ENCODE measurements around the gene ALKBH4. TPM values are rescaled to one million over a fixed set of nuclear protein-coding genes. Genes with fewer than 3 reads are reported as not detected.

The ALKBH4 gene
- polyA plus RNA-seq, 4 donors: 6.7 to 10.1 (median 8.9) TPM

DNA sequence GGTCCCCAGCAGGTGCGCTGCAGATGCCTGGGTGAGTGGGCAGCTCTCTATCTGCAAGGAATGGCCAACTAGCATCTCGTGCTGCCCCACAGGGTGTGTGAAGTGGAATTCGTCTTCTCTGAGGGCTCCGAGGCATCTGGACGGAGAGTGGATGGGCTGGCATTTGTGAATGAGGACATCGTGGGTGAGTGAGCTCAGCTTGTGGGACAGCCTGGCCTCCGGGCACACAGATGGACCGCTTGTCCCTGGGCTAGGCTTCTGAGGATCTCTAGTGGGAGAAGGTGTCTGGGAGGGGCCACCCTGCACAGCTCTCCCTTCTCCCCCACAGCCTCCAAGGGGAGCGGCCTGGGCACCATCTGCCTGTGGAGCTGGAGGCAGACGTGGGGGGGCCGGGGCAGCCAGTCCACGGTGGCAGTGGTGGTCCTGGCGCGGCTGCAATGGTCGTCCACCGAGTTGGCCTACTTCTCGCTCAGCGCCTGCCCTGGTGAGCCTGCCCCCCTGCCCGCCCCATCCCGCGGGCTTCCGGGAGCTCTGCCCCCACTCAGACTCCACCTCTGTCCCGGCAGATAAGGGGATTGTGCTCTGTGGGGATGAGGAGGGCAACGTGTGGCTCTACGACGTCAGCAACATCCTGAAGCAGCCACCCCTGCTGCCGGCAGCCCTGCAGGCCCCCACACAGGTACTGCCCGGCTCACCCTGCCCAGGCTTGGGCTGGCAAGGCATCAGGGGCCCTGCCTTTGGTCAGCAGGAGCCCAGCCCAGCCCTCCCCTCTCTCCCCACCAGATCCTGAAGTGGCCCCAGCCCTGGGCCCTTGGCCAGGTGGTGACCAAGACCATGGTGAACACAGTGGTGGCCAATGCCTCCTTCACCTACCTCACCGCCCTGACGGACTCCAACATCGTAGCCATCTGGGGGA lies 7.7 kb upstream of the ALKBH4 start:
- no peak for FAIRE-seq
- no peaks in the 10 kb centered on the region for H3K27me3 ChIP-seq (ENCODE audit: control insufficient read depth in 3 of 3, insufficient read depth in 3 of 3, low read length in 3 of 3)
- no peak overlapping the region for H3K27ac ChIP-seq (ENCODE audit: low read depth in 1 of 3, low read length in 2 of 3)
- H3K9me3 ChIP-seq (ENCODE audit: control insufficient read depth in 2 of 2, insufficient read depth in 1 of 2, low read depth in 1 of 2, low read length in 1 of 2): no peaks in the 10 kb centered on the region
- no peak overlapping the region for H3K4me3 ChIP-seq (ENCODE audit: low read depth in 1 of 3, low read length in 3 of 3)
- H3K4me1 ChIP-seq (ENCODE audit: control insufficient read depth in 3 of 3, insufficient read depth in 2 of 3, low read depth in 1 of 3, low read length in 2 of 3): peaks cover 0 to 4% (median 0%) of the 10 kb centered on the region in 3 donors
- DNase-seq: no peak
- H3K36me3 ChIP-seq (ENCODE audit: control insufficient read depth in 3 of 3, insufficient read depth in 2 of 3, low read depth in 1 of 3, low read length in 3 of 3): peaks cover 0 to 60% (median 2%) of the 10 kb centered on the region in 3 donors
- 75 to 80% (median 79%) methylated on average over 25 to 31 of the region's 31 CpGs for WGBS, 3 donors

GRCh38 chr7:102471791-102472125 lies 7.1 kb upstream of the ALKBH4 start:
- 75 to 93% (median 84%) methylated on average over 6 of the region's 6 CpGs for WGBS, 3 donors

GRCh38 chr7:102469972-102470825 lies 5.5 kb upstream of the ALKBH4 start:
- peaks cover 0 to 63% (median 2%) of the 10 kb centered on the region in 3 donors for H3K36me3 ChIP-seq (ENCODE audit: control insufficient read depth in 3 of 3, insufficient read depth in 2 of 3, low read depth in 1 of 3, low read length in 3 of 3)
- FAIRE-seq (no peak), DNase-seq (peak; percentile 40 to 93)
- H3K27ac ChIP-seq (ENCODE audit: low read depth in 1 of 3, low read length in 2 of 3): peak overlapping the region in 1 of 3 donors; percentile 4
- H3K27me3 ChIP-seq (ENCODE audit: control insufficient read depth in 3 of 3, insufficient read depth in 3 of 3, low read length in 3 of 3): no peaks in the 10 kb centered on the region
- WGBS, 3 donors: 23 to 66% (median 48%) methylated on average over 20 of the region's 20 CpGs
- peaks cover 5 to 7% (median 5%) of the 10 kb centered on the region in 3 donors for H3K4me1 ChIP-seq (ENCODE audit: control insufficient read depth in 3 of 3, insufficient read depth in 2 of 3, low read depth in 1 of 3, low read length in 2 of 3)
- H3K4me3 ChIP-seq (ENCODE audit: low read depth in 1 of 3, low read length in 3 of 3): no peak overlapping the region
- H3K9me3 ChIP-seq (ENCODE audit: control insufficient read depth in 2 of 2, insufficient read depth in 1 of 2, low read depth in 1 of 2, low read length in 1 of 2): no peaks in the 10 kb centered on the region

More at GRCh38 chr7:102471791-102472125, 7.1 kb upstream of the ALKBH4 start:
- FAIRE-seq (no peak), DNase-seq (no peak)
- H3K9me3 ChIP-seq (ENCODE audit: control insufficient read depth in 2 of 2, insufficient read depth in 1 of 2, low read depth in 1 of 2, low read length in 1 of 2): no peaks in the 10 kb centered on the region
- no peak overlapping the region for H3K4me3 ChIP-seq (ENCODE audit: low read depth in 1 of 3, low read length in 3 of 3)
- no peak overlapping the region for H3K27ac ChIP-seq (ENCODE audit: low read depth in 1 of 3, low read length in 2 of 3)
- H3K27me3 ChIP-seq (ENCODE audit: control insufficient read depth in 3 of 3, insufficient read depth in 3 of 3, low read length in 3 of 3): no peaks in the 10 kb centered on the region
- peaks cover 0 to 4% (median 0%) of the 10 kb centered on the region in 3 donors for H3K4me1 ChIP-seq (ENCODE audit: control insufficient read depth in 3 of 3, insufficient read depth in 2 of 3, low read depth in 1 of 3, low read length in 2 of 3)
- peaks cover 0 to 63% (median 2%) of the 10 kb centered on the region in 3 donors for H3K36me3 ChIP-seq (ENCODE audit: control insufficient read depth in 3 of 3, insufficient read depth in 2 of 3, low read depth in 1 of 3, low read length in 3 of 3)

GRCh38 chr7:102469351-102469971 lies 4.8 kb upstream of the ALKBH4 start:
- DNase-seq (no peak), FAIRE-seq (no peak)
- no peaks in the 10 kb centered on the region for H3K9me3 ChIP-seq (ENCODE audit: control insufficient read depth in 2 of 2, insufficient read depth in 1 of 2, low read depth in 1 of 2, low read length in 1 of 2)
- peaks cover 5 to 7% (median 5%) of the 10 kb centered on the region in 3 donors for H3K4me1 ChIP-seq (ENCODE audit: control insufficient read depth in 3 of 3, insufficient read depth in 2 of 3, low read depth in 1 of 3, low read length in 2 of 3)
- H3K27ac ChIP-seq (ENCODE audit: low read depth in 1 of 3, low read length in 2 of 3): no peak overlapping the region
- 78 to 90% (median 86%) methylated on average over 17 to 24 of the region's 24 CpGs for WGBS, 3 donors
- H3K4me3 ChIP-seq (ENCODE audit: low read depth in 1 of 3, low read length in 3 of 3): no peak overlapping the region
- H3K36me3 ChIP-seq (ENCODE audit: control insufficient read depth in 3 of 3, insufficient read depth in 2 of 3, low read depth in 1 of 3, low read length in 3 of 3): peaks cover 0 to 63% (median 2%) of the 10 kb centered on the region in 3 donors
- no peaks in the 10 kb centered on the region for H3K27me3 ChIP-seq (ENCODE audit: control insufficient read depth in 3 of 3, insufficient read depth in 3 of 3, low read length in 3 of 3)

DNA sequence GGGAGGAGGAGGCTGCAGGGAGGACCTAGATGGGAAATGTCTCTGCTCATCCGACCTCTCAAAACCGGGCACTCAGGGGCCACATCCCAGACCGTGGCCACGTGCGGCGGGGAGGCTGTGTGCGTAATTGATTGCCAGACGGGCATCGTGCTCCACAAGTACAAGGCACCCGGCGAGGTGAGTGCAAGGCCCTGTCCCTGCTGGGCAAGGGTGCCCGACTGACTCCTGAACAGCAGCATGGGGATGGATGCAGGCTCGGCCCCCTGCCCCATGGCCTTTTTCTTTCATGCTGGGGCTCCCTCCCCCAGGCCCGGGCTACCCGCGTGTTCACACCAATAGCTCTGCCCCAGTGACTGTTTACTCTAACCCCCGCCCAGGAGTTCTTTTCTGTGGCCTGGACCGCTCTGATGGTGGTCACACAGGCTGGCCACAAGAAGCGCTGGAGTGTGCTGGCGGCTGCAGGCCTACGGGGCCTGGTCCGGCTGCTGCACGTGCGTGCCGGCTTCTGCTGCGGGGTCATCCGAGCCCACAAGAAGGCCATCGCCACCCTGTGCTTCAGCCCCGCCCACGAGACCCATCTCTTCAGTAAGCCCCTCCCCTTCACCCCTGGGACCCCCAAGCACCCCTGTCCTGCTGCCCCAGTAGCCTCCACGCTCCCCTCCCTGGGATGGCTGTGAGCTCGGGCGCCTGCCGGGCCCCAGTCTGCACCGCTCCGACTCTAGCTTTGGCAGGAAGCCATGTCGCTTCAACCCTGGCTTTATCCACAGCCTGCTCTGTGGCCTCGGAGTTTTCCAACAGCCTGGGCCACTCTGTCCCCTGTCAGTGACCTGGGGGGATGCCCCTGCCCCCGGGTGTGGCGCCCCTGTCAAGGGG lies 4.1 kb upstream of the ALKBH4 start:
- DNase-seq: no peak
- Histone ChIP-seq H3K36me3 (ENCODE audit: control insufficient read depth in 3 of 3, insufficient read depth in 2 of 3, low read depth in 1 of 3, low read length in 3 of 3) (peaks cover 0 to 61% (median 2%) of the 10 kb centered on the region in 3 donors), H3K27ac (ENCODE audit: low read depth in 1 of 3, low read length in 2 of 3) (no peak overlapping the region), H3K4me1 (ENCODE audit: control insufficient read depth in 3 of 3, insufficient read depth in 2 of 3, low read depth in 1 of 3, low read length in 2 of 3) (peaks cover 7 to 9% (median 8%) of the 10 kb centered on the region in 3 donors), H3K9me3 (ENCODE audit: control insufficient read depth in 2 of 2, insufficient read depth in 1 of 2, low read depth in 1 of 2, low read length in 1 of 2) (no peaks in the 10 kb centered on the region), H3K4me3 (ENCODE audit: low read depth in 1 of 3, low read length in 3 of 3) (no peak overlapping the region), H3K27me3 (ENCODE audit: control insufficient read depth in 3 of 3, insufficient read depth in 3 of 3, low read length in 3 of 3) (no peaks in the 10 kb centered on the region)
- FAIRE-seq: no peak
- WGBS, 3 donors: 88 to 90% (median 89%) methylated on average over 30 to 40 of the region's 40 CpGs

DNA sequence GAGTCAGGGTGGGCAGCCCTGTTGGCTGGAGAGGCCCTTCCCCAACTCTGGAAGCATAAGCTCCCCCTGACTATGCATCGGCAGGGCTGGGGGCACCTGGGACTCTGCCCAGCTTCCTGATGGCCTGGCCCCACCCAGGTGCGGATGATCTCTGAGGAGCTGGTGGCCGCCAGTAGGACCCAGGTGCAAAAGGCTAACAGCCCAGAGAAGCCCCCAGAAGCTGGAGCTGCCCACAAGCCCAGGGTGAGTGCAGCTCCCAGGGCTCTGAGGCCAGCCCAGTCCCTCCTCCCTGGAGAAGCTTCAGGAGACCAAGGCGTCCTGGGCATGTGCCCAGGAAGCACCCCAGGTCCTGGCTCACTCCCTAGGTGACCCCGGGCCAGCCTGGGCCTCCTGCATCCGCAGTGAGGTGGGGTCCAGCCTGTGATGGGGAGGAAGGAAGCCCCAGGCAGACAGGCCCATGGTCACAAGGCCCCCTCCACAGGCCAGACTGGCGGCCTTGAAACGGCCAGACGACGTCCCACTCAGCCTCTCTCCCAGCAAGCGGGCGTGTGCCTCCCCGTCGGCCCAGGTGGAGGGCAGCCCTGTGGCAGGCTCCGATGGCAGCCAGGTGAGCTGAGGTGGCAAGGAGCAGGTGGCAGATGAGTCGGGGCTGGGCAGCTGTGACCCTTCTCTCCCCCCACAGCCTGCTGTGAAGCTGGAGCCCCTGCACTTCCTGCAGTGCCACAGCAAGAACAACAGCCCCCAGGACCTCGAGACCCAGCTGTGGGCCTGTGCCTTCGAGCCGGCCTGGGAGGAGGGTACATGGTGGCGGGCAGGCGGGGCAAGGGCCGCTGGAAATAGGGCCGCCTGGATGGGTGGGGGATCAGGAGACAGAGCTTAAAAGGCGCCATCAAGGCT lies 3.2 kb upstream of the ALKBH4 start:
- DNase-seq (no peak), FAIRE-seq (no peak)
- Histone ChIP-seq H3K4me3 (ENCODE audit: low read depth in 1 of 3, low read length in 3 of 3) (no peak overlapping the region), H3K4me1 (ENCODE audit: control insufficient read depth in 3 of 3, insufficient read depth in 2 of 3, low read depth in 1 of 3, low read length in 2 of 3) (peaks cover 7 to 11% (median 9%) of the 10 kb centered on the region in 3 donors), H3K9me3 (ENCODE audit: control insufficient read depth in 2 of 2, insufficient read depth in 1 of 2, low read depth in 1 of 2, low read length in 1 of 2) (no peaks in the 10 kb centered on the region), H3K27ac (ENCODE audit: low read depth in 1 of 3, low read length in 2 of 3) (no peak overlapping the region), H3K27me3 (ENCODE audit: control insufficient read depth in 3 of 3, insufficient read depth in 3 of 3, low read length in 3 of 3) (no peaks in the 10 kb centered on the region), H3K36me3 (ENCODE audit: control insufficient read depth in 3 of 3, insufficient read depth in 2 of 3, low read depth in 1 of 3, low read length in 3 of 3) (peaks cover 0 to 52% (median 0%) of the 10 kb centered on the region in 3 donors)
- WGBS, 3 donors: 83 to 90% (median 86%) methylated on average over 22 to 24 of the region's 24 CpGs

GRCh38 chr7:102466097-102466496 lies 1.4 kb upstream of the ALKBH4 start:
- H3K27me3 ChIP-seq (ENCODE audit: control insufficient read depth in 3 of 3, insufficient read depth in 3 of 3, low read length in 3 of 3): no peaks in the 10 kb centered on the region
- peak overlapping the region in 1 of 3 donors; percentile 65 for H3K4me3 ChIP-seq (ENCODE audit: low read depth in 1 of 3, low read length in 3 of 3)
- peaks cover 0 to 43% (median 0%) of the 10 kb centered on the region in 3 donors for H3K36me3 ChIP-seq (ENCODE audit: control insufficient read depth in 3 of 3, insufficient read depth in 2 of 3, low read depth in 1 of 3, low read length in 3 of 3)
- no peak for FAIRE-seq
- H3K9me3 ChIP-seq (ENCODE audit: control insufficient read depth in 2 of 2, insufficient read depth in 1 of 2, low read depth in 1 of 2, low read length in 1 of 2): no peaks in the 10 kb centered on the region
- H3K27ac ChIP-seq (ENCODE audit: low read depth in 1 of 3, low read length in 2 of 3): no peak overlapping the region
- 94 to 99% (median 96%) methylated on average over 7 of the region's 7 CpGs for WGBS, 3 donors
- H3K4me1 ChIP-seq (ENCODE audit: control insufficient read depth in 3 of 3, insufficient read depth in 2 of 3, low read depth in 1 of 3, low read length in 2 of 3): peaks cover 7 to 11% (median 9%) of the 10 kb centered on the region in 3 donors
- no peak for DNase-seq
